UCSD-AML1 (cell line): ENCODE results near the gene RGS7.
"Not testable (repeated sequence)": the region's sequence is repeated elsewhere in the genome, so short reads cannot be mapped to it uniquely, and the experiment has no call there.

Experiments used
- DNase-seq: peaks from one replicate; lab custom pipeline; 2025; ENCODE audit not compliant: unreplicated experiment; lab: John Stamatoyannopoulos, UW

The RGS7 gene

GRCh38 chr1:241274693-241275092 lies 82.3 kb downstream of the RGS7 start:
- no peak for DNase-seq

- DNase-seq = no peak
These were observed 84.2 kb downstream of the RGS7 start for GRCh38 chr1:241272828-241273227.

- no peak for DNase-seq
These were observed 85.6 kb downstream of the RGS7 start for GRCh38 chr1:241271427-241271826.

GRCh38 chr1:241270016-241270415 lies 87.0 kb downstream of the RGS7 start:
- DNase-seq = no peak

GRCh38 chr1:241269116-241269515 lies 87.9 kb downstream of the RGS7 start:
- no peak for DNase-seq

GRCh38 chr1:241266121-241266520 lies 90.9 kb downstream of the RGS7 start:
- no peak for DNase-seq

- no peak for DNase-seq
These were observed 91.6 kb downstream of the RGS7 start for GRCh38 chr1:241265428-241265827.

GRCh38 chr1:241263346-241263745 lies 93.7 kb downstream of the RGS7 start:
- no peak for DNase-seq

GRCh38 chr1:241253471-241253870 lies 103.5 kb downstream of the RGS7 start:
- DNase-seq = no peak

- no peak for DNase-seq
These were observed 106.5 kb downstream of the RGS7 start for GRCh38 chr1:241250465-241250864.

- DNase-seq = no peak
These were observed 116.9 kb downstream of the RGS7 start for GRCh38 chr1:241240069-241240468.

GRCh38 chr1:241237873-241238272 lies 119.1 kb downstream of the RGS7 start:
- no peak for DNase-seq

- no peak for DNase-seq
These were observed 121.6 kb downstream of the RGS7 start for GRCh38 chr1:241235256-241235897.

GRCh38 chr1:241229711-241230110 lies 127.3 kb downstream of the RGS7 start:
- no peak for DNase-seq

GRCh38 chr1:241229216-241229615 lies 127.8 kb downstream of the RGS7 start:
- no peak for DNase-seq

GRCh38 chr1:241228339-241228738 lies 128.7 kb downstream of the RGS7 start:
- no peak for DNase-seq

- no peak for DNase-seq
These were observed 131.3 kb downstream of the RGS7 start for GRCh38 chr1:241225741-241226140.

- not testable (repeated sequence) for DNase-seq
These were observed 132.8 kb downstream of the RGS7 start for GRCh38 chr1:241224189-241224588.

- not testable (repeated sequence) for DNase-seq
These were observed 134.2 kb downstream of the RGS7 start for GRCh38 chr1:241222813-241223212.

GRCh38 chr1:241221319-241221718 lies 135.7 kb downstream of the RGS7 start:
- DNase-seq = no peak

- not testable (repeated sequence) for DNase-seq
These were observed 136.1 kb downstream of the RGS7 start for GRCh38 chr1:241220913-241221312.

- no peak for DNase-seq
These were observed 137.6 kb downstream of the RGS7 start for GRCh38 chr1:241219449-241219848.

GRCh38 chr1:241217516-241217915 lies 139.5 kb downstream of the RGS7 start:
- DNase-seq = no peak
